Stimulated activated CD4-positive, alpha-beta T cell treated with anti-CD3 and anti-CD28 coated beads, Interleukin-1b, Interleukin-23, amount 100 ng/mL, for 1 hour (primary cell): ENCODE results near the gene ROR2.

Experiments used
- DNase-seq, 2 donors: peaks; one replicate each; pipeline ENCODE4 v3.0.0-alpha.2; 2020; ENCODE audit warnings: low read depth in 2 of 2

ROR2 gene

DNA sequence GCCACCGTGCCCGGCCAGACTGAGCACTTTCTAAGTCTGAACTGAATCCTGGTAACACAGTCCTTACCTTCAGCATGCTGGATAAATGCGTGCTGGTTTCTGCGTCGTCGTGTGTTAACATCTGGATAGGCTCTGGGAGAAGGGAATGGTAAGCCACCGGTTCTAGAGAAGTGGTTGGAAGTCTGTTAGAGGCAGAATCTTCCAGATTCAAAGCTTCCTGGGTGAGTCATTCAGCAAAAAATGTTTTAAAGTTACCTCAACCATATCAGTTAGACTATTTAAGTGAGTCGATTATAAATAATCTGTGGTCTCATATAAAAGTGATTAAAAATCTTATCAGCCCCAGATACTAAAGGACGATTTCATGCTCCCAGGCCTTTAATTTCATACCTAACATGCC, 269.9 kb downstream of the ROR2 start:
- DNase-seq, result no peak

DNA sequence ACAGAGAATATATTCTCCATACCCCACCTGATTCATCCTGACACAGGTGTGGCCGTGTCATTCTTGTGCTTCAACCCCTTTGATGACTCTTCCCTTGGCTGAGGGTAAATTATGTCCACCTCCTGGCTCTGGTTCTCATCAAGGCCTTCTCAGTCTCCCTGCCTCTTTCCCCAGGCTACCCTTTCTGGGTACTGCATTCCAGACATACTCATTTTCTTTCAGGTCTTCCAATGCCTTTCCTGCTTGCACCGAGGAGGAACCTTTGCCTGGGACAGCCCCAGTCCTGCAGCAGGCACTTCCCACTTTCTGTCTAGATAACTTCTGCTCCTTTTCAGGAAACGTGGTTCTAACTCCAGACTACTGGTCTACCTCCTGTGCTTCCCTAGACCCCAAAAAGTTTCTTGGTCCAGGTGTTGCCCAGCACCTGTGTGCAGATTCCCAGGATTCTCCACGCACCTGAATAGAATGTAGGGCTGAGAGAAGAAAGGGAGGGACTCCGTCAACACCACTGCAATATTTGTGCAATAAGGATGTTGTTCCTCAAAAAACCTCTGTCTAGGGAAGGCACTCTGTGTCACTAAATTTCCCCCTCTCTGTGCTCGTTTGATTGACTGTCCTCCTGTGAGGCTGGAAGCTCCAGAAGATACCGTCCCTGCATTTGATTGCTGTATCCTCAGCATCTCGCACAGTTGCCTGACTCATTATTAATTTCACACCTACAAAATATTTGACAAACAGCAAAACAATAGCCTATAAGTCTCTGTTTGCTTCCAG, 271.0 kb downstream of the ROR2 start:
- DNase-seq, result no peak

DNA sequence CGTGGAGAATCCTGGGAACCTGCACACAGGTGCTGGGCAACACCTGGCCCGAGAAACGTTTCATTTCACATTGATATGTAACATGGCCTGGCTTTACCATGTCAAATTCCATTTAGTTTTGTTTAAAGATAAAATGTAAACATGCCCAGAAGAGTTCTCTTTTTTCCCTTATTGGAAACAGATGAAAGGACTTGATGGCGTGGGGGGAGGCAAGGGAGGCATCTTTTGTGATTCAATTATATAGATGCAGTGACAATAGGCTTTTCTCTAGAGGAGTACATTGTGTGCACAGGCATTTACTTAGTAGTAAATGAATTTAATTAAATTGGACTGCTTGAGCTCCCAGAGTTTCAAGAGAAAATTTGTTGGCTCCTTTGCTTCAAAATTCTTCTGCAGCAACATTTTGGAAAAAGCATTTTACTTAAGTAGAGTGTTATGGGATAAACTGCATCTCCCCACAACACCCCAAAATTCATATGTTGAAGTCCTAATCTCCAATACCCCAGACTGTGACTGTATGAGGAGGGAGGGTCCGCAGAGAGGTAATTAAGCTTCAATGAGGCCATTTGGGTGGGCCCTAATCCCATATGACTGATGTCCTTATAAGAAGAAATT, 272.1 kb downstream of the ROR2 start:
- no peak for DNase-seq

DNA sequence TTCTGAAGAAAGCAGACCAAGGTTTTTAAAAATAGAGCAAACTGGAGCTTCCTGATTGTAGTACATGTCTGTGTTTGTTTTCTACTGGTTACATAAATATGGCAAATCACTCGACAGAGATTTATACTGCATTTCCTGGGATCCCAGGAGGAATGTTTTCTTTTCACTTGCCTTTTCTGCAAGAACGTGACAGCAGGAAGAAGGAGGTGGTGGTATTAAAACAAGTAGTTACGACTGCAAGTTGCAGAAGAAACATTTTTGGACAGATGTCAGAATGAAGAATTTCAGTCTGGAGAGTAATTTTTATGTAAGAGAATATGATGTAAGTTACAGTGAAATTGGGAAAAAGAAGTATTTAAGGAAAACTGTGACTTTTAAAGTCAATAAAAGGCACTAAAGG, 272.7 kb downstream of the ROR2 start:
- no peak for DNase-seq

DNA sequence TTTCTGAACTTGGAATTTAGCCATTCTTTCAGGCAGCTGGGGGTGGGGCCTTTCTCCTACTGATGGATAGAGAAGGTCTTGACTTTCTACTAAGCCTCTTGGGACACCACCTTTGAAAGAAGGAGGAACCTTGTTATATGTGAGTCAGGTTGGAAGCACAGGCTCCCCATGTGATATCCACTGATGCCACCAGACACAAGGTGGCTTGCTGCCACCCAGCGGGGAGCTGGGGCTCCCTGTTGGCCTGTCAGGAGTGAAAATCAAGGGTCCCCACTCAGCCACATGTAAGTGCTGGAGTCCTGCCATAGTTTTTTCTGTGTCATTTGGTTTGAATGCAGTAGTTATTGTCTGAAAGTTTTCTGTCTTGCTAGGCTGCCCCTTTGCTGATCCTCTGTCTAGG, 274.0 kb downstream of the ROR2 start:
- no peak for DNase-seq

DNA sequence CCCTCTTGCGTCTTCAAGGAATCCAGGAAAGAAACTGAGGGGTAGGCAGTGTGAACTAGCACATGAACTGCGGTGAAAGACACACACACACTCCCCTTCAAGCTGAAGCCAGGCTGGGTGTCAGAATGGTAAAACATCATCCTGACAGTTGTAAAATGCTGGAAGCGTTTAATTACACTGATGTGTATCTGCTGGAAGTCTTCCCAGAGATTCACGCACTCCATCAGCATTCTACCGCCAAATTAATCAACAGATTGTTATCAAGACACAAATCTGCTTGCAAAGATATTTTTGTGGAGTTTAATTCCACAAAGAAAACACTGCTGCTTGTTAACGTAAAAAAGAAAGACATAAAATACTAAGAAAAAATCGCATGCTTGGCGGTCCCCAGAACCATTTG, 285.4 kb downstream of the ROR2 start:
- no peak for DNase-seq

DNA sequence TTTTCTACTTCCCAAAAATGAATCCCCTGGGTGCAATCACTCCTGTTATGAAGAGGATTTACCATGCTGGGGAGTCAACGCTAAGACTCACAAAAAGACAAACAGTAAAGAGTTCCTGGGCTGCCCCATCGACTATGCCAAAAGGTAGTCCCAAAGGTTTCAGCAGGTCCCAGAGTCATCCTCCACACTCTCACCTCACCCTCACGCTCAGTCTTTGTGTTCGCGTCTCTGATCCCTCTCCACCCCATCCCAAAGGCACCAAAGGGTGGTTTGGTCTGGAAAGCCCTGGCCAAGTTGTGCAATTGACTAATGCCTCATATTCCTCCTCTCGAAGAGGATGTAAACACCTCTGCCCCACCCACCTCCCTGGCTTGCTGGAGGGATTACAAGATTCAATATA, 286.2 kb downstream of the ROR2 start:
- DNase-seq, result no peak

DNA sequence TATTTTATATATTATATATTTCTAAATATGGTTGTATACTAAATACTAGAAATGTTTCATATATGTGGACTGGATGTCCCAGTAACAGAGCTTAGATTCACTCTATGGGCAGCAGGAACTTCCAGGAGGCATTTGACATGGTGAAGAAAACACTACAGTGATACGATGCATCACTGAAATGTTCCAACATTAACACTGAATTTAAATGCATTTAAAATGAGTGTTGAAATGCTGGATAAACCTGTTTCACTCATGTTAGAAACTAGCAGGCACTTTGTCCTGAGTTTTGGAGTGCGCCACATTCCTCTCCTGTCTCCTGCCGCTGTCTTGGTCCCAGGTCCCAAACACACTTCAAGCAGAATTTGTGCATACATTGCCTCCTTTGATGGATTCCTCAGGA, 288.6 kb downstream of the ROR2 start:
- no peak for DNase-seq

DNA sequence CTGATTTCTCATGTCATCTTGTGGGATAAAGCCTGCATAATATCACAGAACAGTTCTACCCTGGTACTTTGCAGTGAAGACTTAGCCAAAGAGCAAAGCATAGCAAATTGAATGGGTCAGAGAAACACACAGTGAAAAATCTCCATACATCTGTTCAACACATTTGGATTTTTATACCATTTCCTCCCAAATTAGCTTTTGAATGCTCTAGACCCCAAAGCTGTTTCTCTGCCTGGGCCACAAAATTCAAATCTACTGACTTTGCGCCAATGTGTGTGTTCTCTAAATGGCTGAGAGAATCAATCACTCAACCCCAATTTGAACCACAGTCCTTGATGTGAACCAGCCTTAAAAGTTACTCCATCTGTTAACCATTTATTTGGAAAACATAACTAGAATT, 289.5 kb downstream of the ROR2 start:
- DNase-seq, result no peak

DNA sequence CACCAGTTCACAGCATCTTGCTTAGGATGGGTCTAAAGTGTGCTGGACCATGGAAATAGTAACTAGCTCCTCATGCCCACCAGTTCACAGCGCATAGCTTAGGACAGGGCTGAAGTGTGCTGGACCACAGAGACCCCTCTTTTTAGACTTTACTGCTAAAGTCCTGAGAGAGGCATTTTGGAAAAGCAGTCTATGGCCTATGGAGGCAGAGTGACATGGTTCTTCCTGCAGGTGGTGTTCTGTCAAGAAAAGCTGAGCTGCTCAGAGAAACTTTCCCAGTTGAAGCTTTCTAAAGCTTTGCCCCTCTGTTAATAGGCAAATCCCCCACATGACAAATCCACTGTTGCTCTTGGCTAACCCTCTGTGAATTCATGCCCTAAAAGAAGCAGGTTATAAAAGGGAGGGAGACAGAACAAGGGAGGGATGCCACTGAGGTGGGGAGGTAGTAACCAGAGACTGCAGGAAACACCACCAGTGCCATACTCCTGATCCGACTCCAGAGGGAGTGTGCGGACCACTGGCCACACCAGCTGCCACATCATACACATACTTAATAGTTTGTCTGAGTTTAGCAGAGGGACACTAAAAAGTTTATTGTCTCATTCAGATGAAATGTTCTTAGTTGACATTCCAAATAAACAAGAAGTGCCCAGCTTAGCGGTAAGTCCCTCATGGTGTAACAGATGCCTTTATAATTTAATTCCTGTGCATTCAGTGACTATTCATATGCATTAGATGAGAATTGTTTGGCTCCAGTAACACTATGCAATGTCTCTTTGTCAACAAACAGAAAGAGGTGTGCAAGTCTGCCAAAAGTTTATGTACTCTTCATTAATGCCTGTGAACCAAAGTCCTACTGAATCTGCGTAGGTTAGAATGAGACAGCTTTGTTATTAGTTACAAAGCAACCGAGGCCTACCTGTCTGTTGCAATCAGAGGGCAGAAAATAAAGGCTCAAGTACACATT, 290.2 kb downstream of the ROR2 start:
- DNase-seq, result no peak

DNA sequence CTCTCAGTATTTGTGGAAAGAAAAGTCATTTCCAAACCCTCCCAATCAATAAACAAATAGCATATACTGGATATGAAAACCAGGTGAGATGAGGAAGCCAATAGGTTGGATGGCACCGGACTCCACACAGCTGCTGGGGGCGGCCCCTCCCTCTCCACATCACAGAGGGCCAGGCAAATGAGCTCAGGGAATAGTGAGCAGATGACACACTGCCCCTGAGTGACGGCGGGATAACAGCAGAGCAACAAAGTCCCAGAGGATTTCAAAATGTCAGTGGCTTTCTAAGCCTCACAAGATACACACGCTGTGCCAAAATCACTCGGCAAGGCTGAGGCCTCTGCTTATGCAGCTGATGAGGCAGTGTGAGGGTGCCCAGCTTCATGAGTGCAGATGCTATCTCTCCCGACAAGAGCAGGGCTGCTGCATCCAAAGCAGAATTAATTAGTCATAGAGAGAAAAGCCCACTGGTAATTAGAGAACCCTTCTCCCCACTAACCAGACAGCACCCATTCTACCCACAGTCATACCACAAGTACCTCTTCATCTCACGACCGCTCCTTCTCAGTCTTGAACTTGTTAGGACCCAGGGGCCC, 291.4 kb downstream of the ROR2 start:
- DNase-seq, result no peak

DNA sequence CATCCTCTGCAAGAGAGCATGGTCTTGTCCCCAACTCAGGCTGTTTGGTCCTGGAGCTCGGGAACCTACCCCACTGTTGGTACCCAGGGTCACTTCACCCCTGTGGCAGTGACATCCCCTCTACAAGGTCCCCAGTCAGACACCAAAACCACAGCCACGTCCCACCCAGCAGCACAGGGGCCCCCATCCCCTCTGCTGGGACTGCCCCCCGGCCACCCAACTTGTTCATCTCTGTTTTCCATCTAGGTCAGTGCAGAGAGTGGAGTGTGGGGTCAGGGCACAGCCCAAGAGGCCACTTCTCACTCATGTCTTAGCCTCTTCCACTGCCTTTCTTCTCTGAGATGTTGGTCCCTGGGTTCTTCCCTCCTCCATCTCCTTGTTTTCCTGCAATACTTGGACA, 292.5 kb downstream of the ROR2 start:
- no peak for DNase-seq

DNA sequence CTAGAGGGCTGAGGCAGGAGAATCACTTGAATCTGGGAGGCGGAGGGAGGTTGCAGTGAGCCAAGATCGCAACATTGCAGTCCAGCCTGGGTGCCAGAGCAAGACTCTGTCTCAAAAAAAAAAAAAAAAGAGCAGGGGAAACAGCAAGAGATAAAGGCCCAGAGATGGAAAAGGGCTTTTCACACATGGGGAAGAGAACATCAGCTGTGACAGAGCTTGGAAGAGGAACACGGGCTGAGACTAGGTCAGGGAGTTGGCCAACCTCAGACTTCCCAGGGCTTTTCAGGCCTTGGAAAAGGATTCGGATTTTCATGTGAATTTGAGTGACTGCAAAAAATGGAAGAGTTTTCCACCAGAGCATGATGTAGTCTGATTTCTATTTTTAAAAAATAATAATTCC, 294.4 kb downstream of the ROR2 start:
- DNase-seq, result no peak

DNA sequence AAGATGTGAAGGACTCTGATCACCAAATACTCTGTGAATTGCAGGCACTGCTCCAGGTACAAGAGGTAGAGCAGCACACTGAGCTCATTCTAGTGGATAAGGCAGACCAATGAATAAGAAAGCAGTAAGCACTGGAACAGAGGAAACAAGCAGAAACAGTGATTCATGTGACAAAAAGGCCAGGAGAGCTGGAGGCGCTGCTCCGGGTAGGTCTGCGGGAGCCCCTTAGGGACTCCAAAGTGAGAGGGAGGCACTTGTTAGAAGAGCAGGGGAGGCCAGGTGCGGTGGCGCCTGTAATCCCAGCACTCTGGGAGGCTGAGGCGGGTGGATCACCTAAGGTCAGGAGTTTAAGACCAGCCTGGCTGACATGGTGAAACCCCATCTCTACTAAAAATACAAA, 294.8 kb downstream of the ROR2 start:
- DNase-seq, result no peak

DNA sequence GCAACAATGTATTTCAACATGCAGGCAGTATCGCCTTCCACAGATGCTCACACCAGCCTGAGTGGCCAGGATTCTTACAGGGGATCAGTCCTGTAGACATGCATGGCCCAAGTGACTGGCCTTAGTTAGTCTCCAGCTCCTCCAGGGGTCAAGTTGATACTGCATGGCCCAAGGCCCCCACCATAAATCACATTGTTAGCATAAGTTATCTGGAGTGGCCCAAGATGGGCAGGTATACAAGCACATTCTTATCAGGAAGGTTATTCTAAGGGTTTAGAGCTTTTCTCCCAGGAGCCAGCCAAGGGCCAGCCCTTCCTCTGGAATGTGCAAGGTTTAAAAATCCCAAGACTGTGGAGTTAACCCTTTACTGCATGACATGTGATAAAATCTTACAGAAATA, 295.5 kb downstream of the ROR2 start:
- DNase-seq, result no peak

DNA sequence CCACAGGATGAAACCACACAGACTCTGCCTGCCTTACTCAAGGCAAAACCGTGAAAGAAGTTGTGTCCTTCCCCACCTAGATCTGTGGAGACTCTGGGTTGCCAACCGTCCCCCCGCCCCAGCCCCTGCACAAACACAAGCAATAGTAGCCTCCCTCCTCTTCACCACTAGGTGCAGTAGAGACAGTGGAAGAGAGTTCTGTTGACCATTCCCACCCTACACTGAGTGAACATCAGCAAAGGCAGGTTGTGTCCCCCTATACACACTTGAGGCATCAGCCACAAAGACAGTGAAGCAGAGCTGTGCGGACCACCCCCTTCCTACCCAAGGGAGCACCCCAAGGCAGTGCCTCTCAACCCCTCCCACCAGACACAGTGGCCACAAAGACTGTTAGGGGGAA, 302.7 kb downstream of the ROR2 start:
- DNase-seq, result no peak

DNA sequence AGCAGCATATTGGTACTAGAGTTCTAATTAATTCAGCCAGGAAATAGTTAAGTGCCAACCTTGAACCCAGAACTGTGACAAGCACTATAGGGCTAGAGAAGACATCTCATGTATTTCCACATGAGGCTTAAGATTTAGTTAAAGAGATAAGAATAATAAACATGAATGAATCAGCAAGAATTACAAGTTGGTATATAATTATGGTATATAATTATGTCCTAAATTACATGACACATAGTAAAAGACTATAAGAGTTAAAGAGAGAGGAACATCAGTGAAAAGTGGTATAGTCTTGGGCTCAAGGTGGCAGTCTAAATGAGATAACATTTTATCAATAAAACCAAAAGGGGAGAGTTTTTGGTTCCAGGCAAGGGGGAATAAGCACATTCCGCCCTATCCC, 303.3 kb downstream of the ROR2 start:
- no peak for DNase-seq

DNA sequence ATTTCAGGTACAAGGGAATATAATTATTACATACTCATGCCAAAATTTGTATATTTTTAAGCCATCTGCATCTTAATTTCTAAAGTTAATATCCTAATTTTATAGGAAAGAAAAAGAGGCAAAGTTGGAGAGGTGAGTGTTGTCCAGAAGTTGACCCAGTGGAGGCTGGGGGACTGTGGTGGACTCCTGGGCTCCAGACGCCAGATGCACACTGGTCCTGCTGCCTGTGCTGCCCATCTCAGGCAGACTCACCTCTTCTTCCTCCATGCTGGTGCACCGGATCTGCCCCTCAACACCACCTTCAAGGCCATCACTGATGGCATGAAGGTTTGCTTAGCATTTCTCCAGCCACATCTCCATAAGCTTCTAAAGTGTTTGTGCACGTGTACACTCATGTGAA, 305.6 kb downstream of the ROR2 start:
- no peak for DNase-seq

DNA sequence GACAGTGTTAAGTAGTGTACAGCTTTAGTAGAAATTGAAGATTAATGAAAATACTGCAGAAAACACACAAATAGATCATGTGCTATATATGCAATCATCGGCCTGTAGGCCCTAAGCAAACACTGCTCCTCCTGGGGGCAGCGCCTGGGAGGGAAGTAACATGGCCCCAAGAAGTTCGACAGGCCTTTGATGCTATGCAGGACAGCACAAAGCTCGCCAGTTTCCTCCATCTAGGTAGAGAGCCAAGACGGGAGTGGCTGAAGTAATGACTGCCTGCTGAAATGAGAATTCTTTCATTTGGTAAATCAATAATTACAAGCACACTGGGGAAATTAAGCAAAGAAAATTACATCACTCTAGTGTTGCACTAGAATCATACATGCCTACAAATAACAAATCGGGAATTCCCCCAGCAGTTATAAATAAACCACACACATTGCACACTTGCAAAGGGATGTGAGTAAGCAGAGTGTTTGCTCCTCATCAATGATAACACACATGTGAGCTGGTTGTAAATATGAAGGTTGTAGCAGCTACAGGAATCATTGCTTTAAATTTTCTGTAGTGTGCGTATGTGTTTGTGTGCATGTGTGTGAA, 306.4 kb downstream of the ROR2 start:
- no peak for DNase-seq

DNA sequence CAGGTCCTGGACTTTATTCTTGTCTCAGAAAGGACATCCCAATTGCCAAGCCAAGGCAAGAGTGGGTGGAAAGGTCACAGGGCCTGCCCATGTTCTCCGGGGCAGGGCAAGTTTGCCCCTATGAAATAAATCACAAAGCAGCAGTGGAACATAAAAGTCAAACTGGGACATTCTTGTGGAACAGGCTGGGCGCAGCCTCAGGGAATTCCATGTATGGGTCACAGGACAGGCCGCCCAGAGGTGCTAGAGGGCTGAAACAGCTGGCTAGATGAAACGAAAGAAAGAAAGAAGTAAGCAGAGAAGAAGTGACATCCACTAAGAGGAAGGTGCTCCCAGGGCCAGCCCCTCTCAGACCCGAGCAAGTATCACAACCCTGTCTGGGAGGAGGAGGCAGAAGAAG, 307.3 kb downstream of the ROR2 start:
- no peak for DNase-seq

DNA sequence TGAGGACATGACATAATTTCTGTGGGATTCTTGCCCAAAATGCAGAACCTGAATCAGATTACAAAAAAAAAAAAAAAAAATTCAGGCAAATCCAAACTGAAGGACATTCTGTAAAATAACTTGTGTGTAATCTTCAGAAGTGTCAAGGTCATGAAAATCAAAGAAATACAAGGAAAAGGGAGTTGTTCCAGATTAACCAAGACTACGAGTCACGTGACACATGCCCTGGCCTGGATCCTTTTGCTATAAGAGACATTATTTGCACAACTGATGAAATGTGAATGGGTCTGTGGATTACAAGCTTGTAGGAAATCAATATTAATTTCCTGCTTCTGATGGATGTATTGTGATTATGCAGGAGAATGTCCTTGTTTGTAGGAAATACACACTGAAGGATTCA, 309.6 kb downstream of the ROR2 start:
- DNase-seq, result no peak

DNA sequence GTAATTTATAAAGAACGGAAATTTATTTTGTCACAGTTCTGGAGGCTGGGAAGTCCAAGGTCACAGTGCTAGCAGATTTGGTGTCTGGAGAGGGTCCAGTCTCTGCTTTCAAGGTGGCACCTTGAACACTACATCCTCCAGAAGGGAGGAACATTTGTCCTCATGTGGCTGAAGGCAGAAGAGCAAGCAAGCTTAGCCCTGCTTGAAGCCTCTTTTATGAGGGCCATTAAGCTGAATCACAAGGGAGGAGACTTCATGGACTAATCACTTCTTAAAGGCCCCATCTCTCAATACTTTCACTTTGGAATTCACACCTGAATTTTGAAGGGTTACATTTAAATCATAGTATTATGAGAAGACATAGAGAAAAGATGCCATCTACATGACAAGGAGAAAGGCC, 311.0 kb downstream of the ROR2 start:
- DNase-seq, result no peak
